Measurements from ENCODE around the gene MID1.

The MID1 gene

GRCh38 chrX:10524578-10524977 is 95.8 kb downstream of the MID1 start:
- DNase-seq, result no peak

DNA sequence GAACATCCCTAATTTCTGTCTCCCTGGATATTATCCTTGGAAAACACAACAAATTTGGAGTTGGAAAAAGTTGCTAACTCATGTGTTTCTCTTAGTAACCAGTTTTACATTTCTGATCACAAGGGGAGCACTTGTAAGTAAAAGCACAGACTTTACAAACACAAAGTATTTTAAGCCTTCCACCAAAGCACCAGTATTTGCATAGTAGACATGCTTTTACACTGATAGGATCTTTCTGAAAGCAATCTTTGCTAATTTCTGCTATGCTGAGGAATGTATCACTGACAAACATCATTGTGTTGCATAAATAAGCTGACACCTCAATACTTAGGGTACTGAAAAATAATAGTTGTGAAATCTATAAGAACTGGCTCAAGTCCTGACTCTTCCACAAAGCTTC is 100.6 kb downstream of the MID1 start:
- no peak for DNase-seq

- no peak for DNase-seq
Measured at GRCh38 chrX:10519278-10519677, 101.1 kb downstream of the MID1 start.

GRCh38 chrX:10518073-10518472 is 102.3 kb downstream of the MID1 start:
- DNase-seq, result no peak

DNA sequence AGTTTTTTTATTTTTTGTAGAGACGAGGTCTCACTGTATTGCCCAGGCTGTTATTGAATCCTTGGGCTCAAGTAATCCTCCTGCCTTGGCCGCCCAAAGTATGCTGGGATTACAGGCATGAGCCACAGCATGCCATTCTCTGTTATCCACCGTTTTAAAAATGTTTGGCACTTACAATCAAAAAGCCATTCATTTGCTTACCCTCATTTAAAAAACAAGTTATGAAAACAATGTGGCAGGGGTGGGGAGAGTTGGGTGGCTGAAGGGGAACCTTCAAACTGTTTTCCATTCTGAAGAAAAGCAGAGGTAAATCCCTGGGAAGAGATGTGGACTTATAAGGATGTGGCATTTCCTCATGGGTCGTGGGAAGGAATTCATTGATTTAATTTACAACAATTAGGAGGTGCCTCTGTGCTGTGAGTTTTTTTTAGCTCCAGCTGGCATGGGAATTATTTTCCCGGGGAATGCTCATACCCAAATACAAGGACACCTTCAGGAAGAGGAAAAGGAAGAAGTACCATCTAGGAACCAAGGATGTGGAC is 103.5 kb downstream of the MID1 start:
- no peak for DNase-seq

GRCh38 chrX:10514891-10515290 is 105.5 kb downstream of the MID1 start:
- no peak for DNase-seq

- no peak for DNase-seq
Measured at GRCh38 chrX:10513974-10514373, 106.4 kb downstream of the MID1 start.

- no peak for DNase-seq
Measured at GRCh38 chrX:10512741-10513140, 107.6 kb downstream of the MID1 start.

GRCh38 chrX:10512258-10512657 is 108.1 kb downstream of the MID1 start:
- no peak for DNase-seq

DNA sequence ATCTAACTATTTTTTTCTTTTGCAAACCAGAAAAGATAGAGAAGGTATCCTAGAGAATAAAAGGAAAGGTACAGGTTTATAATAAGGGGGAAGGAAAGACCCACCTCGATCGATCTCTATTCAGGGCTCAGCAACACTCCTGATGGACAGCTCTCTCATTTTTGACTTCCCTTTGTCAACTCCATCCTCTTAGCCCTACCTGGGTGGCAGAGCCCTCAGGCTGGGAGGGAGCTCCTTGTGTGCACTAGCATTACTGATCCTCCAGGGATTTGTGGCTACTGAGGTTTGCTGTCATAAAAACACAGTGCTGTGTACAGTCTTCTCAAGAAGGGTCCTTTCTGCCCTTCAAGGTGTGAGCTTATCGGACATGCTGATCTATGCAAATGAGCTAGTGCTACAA is 111.0 kb downstream of the MID1 start:
- DNase-seq, result no peak

DNA sequence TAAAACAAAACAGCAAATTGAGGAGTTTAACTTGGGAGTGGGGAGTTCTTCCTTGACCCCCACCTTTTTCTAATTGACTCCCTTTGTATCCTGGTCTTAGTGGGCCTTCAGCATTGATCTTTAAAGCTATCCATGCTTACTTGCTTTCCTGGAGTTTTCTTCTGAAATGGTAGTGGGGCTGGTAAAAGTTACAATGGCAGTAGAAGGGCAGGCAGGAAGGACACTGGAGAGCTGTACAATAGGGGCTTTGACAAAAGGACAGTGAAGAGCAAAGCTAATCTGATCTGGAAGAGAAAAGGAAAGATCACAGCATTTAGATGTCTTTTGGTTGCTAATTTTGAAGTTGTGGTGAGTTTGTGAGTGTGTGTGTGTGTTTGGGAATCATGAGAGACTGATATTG is 111.5 kb downstream of the MID1 start:
- DNase-seq, result no peak

DNA sequence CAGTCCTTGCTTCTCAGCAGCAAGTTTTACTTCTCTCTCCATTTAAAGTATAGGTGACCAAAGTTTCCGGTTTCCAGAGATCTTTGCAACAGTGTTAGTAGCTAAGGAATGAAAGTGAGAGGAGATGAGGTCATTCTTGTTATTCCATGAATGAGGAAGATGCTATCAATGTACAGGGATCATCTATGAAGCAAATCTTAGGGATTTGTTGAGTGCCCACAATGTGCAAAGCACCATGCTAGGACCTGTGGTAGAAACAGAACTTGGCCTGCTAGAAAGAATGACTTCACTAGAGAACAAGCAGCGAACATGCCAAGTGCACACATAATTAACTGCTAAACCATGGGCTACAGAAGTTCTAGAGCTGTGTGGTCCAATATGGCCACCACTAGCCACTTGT is 112.5 kb downstream of the MID1 start:
- DNase-seq, result no peak

- DNase-seq, result no peak
Measured at GRCh38 chrX:10507181-10507580, 113.2 kb downstream of the MID1 start.

- no peak for DNase-seq
Measured at GRCh38 chrX:10506781-10507180, 113.6 kb downstream of the MID1 start.

- DNase-seq, result no peak
Measured at GRCh38 chrX:10505726-10506125, 114.7 kb downstream of the MID1 start.

DNA sequence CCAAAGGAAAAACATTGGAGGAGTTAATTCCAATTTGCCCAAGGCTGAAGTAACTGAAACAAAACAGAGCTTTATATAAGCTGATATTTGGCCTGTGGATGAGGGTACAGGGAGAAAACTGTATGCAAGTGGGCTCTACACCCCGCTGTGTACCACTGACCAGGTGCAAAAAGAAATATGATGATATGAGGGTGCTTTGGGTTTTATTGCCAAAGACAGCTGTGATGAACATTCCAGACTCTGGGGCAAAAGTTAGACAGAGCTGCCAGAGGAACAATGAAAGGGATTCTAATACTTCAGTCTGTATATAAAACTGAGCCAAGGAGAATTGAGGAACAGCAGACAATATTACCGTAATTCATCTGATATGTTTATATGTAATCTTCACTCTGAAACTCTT is 117.4 kb downstream of the MID1 start:
- no peak for DNase-seq

- no peak for DNase-seq
Measured at GRCh38 chrX:10501611-10502010, 118.8 kb downstream of the MID1 start.

GRCh38 chrX:10496345-10496965 is 123.9 kb downstream of the MID1 start:
- DNase-seq, result no peak

GRCh38 chrX:10495677-10496076 is 124.7 kb downstream of the MID1 start:
- no peak for DNase-seq

DNA sequence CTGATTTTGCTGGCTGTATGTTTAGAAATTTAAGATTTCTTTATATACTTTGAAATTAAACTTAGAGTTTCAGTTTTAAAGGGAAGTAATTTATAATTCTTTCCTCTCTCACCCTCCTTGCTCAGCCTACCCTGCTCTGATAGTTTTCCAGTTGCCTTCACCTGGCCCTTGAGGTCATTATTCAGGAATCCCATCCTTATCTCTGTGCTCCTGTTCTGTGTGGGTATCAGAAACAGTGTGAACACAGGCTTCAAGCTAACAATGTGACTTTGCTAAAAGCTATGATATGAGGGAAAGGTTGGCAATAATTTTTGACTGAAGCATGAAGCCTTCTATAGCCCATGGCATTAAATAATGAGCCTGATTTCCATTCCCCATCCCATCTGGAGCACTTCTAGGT is 128.1 kb downstream of the MID1 start:
- no peak for DNase-seq

GRCh38 chrX:10486373-10486772 is 134.0 kb downstream of the MID1 start:
- no peak for DNase-seq

GRCh38 chrX:10485326-10485725 is 135.1 kb downstream of the MID1 start:
- no peak for DNase-seq

DNA sequence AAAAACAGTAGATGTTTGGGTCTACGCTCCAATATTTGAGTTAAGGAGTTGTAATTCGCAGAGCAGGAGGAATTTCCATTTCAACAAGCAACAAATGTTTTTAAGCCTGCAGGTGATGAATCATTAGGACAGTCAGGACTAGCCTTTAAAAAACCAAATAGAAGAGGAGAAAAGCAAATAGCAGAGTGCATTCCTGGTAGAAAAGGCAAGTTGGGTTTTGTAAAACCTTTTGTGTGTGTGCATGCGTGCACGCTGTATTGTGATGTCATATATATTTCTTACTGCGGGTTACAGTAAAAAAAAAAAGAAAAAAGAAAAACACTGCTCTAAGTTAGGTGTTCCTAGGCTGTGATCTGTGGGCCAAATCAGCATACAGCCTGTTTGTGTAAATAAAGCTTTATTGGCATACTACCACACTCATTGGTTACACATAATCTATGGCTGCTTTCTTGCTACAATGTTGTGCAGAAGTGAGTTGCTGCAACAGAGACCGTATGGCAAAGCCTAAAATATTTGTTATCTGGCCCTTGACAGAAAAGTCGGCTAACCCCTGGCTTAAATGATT is 135.6 kb downstream of the MID1 start:
- DNase-seq, result no peak

DNA sequence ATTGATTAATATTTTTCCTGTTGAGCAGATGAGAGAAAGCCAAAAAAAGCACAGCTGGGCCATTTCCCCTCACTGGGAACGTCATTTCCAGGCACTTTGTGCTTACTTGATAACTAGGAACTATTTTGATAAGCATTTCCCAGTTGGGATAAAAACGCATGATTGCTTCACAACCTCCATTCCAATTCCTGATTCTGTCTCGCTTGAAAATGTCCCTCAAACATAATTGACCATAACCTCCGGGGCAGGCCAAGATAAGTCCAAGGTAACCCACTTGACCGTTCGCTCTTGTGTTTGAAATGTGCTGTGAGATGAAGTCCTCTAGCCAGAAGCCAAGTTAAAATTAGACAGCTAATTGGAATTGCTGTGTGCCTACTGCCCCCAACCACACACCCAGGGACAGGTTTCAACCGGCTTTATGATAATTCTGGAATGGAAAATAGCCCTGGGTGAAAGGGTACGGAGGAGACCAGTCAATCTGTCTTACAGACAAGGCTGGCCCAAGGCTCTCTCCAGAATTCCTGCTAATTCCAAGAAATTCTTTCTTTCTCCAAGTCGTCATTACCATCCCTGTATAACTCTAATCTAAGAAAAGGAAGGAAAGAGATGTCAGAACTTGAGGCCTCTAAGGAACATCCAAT is 137.1 kb downstream of the MID1 start:
- no peak for DNase-seq

DNA sequence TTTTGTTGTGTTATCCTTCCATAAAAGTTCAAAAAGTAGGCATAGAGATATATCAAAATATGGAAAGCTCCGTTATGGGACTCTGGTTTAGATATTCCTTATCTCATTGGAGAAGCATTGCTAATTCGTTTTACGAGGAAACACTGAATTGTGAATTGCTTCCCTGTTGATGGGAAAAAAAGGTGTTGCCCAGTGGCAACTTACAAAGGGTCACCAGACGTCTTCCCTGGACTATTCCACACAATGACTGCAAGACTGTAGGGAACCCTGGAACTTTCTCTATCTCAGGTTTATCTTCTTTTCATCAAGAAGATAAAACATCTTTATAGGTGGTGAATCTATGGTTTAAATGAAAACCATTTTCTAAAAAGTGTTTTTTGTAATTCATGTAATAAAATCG is 137.7 kb downstream of the MID1 start:
- no peak for DNase-seq
